ENCODE results near the gene FLOT2. TPM values are rescaled to one million over a fixed set of nuclear protein-coding genes. Genes with fewer than 3 reads are reported as not detected.

Gene FLOT2, protein sequence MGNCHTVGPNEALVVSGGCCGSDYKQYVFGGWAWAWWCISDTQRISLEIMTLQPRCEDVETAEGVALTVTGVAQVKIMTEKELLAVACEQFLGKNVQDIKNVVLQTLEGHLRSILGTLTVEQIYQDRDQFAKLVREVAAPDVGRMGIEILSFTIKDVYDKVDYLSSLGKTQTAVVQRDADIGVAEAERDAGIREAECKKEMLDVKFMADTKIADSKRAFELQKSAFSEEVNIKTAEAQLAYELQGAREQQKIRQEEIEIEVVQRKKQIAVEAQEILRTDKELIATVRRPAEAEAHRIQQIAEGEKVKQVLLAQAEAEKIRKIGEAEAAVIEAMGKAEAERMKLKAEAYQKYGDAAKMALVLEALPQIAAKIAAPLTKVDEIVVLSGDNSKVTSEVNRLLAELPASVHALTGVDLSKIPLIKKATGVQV
- total RNA-seq (10 to 100 TPM; 20.9 to 31.3 TPM), polyA plus RNA-seq (ENCODE audit: insufficient read depth, low read depth, low replicate concordance) (33.2 TPM)
- long read RNA-seq, donor 1, transcript FLOT2-202 (11 exons, 2,618 nt), result major isoform, 14 of 16 reads
- long read RNA-seq, donor 1, partial matches to known transcripts, result 0 of 16 reads
- long read RNA-seq, donor 1, other reads (novel, unspliced or antisense), result 0 of 16 reads
- long read RNA-seq, donor 2, transcript FLOT2-202 (11 exons, 2,618 nt), result major isoform, 6 of 8 reads
- long read RNA-seq, donor 2, partial matches to known transcripts, result 0 of 8 reads
- long read RNA-seq, donor 2, other reads (novel, unspliced or antisense), result 0 of 8 reads

DNA sequence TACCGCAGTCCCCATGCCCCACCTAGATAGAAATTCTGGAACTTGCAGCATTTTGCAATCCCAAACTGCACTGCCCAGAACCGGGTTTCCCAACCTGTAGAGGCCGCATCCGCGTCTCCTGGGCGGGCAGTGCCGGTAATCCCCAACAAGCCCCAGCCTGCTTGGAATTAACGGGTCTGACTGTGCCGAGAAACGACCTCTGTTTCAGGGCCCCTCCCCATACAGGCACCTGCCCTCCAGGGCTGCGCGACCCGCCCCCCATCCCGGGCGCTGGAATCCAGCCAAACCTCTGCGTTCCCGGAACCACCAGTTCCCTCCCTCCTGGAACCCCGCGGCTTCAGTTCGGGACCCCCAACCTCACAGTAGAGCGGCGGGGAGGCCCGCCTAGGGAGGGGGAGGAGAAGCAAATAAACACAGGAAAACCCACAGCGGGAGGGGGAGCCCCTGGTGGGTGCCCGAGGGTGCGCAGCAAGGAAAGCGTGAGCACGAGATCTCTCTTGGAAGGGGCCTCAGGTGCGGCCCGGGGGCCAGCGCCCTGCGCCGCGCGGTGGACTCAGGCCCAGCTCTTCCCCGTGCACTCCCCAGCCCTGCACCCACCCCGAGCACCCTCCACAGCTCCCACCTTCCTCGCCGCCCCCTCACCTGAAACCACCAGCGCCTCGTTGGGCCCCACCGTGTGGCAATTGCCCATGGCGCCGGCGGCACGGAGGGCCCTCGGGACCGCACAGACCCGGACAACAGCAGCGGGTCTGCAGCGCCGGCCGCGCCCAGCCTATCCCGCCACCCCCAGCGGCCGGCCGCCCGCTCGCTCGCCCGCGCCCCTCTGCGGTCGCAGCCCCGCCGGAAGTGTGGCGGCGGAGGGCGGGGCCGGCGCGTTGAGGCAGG, at the start of gene FLOT2:
Gene FLOT2 (minus strand): TSS at position 850 of the 885 bp plus-strand sequence. CDS start 159 bp downstream, at position 691.
- intact Hi-C loops (cut with DNase I; ENCODE audit: low total_unique reads), result no loop called here
- TF ChIP-seq, protein P1, sequence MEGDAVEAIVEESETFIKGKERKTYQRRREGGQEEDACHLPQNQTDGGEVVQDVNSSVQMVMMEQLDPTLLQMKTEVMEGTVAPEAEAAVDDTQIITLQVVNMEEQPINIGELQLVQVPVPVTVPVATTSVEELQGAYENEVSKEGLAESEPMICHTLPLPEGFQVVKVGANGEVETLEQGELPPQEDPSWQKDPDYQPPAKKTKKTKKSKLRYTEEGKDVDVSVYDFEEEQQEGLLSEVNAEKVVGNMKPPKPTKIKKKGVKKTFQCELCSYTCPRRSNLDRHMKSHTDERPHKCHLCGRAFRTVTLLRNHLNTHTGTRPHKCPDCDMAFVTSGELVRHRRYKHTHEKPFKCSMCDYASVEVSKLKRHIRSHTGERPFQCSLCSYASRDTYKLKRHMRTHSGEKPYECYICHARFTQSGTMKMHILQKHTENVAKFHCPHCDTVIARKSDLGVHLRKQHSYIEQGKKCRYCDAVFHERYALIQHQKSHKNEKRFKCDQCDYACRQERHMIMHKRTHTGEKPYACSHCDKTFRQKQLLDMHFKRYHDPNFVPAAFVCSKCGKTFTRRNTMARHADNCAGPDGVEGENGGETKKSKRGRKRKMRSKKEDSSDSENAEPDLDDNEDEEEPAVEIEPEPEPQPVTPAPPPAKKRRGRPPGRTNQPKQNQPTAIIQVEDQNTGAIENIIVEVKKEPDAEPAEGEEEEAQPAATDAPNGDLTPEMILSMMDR (IDR thresholded peaks at IDR 0.05), result peak in 2 of 3 experiments; percentile 9 to 24
- no peak for TF ChIP-seq POLR2A (IDR thresholded peaks at IDR 0.05)
- WGBS, 2 donors, result 0 to 1% methylated on average over 25 to 41 of the region's 73 CpGs
- Histone ChIP-seq H3K4me3 (peak within 1 kb of the TSS; percentile 80 to 81), H3K4me1 (peaks cover 26% of the 10 kb centered on the region), H3K27ac (peak within 1 kb of the TSS; percentile 87 to 91), H3K9me3 (no peaks in the 10 kb centered on the region), H3K36me3 (ENCODE audit: low read depth, missing control alignments) (no peaks in the 10 kb centered on the region), H3K27me3 (no peaks in the 10 kb centered on the region)
- peak; percentile 64 for DNase-seq

DNA sequence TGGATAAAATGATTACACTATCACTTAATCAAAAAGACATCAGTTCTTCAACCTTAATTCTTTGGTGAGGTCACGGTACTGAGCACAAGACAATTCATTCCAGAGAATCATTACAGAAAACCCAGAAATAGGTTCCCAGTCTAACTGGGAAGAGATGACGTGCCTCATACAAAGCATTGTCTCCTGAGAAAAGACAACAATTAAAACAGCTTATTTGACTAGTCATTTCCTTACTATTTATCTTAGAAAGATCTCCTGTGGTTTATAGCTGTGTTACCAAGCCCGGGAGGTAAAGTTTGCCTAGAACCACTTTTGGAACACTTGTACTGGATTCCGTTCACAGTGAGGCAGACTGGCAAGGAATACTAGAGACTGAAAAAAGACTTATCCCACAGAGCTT, 48.7 kb upstream of the FLOT2 start:
- no peak for DNase-seq
- Histone ChIP-seq H3K36me3 (ENCODE audit: low read depth, missing control alignments) (no peaks in the 10 kb centered on the region), H3K9me3 (no peaks in the 10 kb centered on the region), H3K27me3 (no peaks in the 10 kb centered on the region), H3K4me1 (peaks cover 13% of the 10 kb centered on the region), H3K27ac (peak overlapping the region in 1 of 2 donors; percentile 5), H3K4me3 (no peak overlapping the region)
- 53 to 71% methylated on average over 4 of the region's 4 CpGs for WGBS, 2 donors
- intact Hi-C loops (cut with DNase I; ENCODE audit: low total_unique reads), result no loop called here
- TF ChIP-seq POLR2A (IDR thresholded peaks at IDR 0.05), result no peak

DNA sequence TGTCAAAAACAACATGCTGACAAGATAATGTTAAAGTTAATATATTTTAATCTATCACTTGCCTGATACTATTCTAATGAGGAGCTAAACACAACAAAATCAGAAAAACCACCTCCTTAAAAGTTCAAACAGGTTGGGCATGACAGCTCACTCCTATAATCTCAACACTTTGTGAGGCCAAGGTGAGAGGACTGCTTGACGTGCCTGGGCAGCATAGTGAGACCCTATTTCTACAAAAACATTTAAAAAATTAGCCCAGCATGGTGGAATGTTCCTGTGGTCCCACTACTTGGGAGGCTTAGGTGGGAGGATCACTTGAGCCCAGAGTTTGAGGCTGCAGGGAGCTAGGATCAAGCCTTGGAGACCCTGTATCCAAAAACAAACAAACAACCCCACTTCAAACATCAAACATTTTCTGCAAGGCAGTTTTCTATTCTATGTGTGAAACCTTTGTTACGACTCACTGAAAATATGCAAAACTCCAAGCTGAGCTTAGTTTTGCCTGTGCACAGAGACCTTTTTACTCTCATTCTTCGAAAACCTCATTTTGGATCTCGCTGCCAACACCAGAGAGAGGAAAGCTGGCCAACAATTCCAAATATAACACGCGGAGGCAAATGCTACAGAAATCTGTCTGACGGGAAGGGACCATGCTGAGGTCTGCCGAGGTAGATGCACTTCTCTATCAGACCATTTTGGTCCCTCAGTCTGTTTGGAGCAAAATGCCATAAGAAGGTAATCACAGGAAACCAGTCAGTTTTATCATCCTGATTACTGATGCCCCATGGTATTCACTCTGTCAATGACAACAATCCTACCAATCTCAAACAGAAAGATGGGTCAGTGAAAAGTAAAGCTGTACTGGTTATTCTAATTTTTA, 47.6 kb upstream of the FLOT2 start:
- Histone ChIP-seq H3K4me1 (peaks cover 19% of the 10 kb centered on the region), H3K27ac (no peak overlapping the region), H3K36me3 (ENCODE audit: low read depth, missing control alignments) (no peaks in the 10 kb centered on the region), H3K4me3 (no peak overlapping the region), H3K27me3 (no peaks in the 10 kb centered on the region), H3K9me3 (no peaks in the 10 kb centered on the region)
- intact Hi-C loops (cut with DNase I; ENCODE audit: low total_unique reads), result no loop called here
- TF ChIP-seq, protein P1 (IDR thresholded peaks at IDR 0.05), result no peak
- TF ChIP-seq POLR2A (IDR thresholded peaks at IDR 0.05), result no peak
- DNase-seq, result no peak
- 41 to 45% methylated on average over 8 of the region's 8 CpGs for WGBS, 2 donors

DNA sequence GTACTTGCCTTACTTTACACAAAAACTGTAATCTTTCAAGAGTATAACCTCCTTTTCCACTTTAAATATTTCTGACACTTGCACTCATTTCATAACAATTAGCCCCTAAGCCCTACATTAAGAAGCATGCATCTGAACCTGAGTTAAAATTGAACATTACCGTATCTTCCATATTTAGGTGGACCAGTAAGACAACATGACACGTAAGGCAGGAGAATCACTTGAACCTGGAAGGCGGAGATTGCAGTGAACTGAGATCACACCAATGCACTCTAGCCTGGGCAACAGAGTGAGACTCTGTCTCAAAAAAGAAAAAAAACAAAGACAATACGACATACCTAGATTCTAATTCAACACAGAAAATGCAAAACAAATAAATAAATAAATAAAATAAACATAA, 46.8 kb upstream of the FLOT2 start:
- peaks cover 26% of the 10 kb centered on the region for H3K4me1 ChIP-seq
- WGBS, 2 donors, result 66 to 81% methylated on average over 4 of the region's 4 CpGs

More for the DNA sequence above, 46.8 kb upstream of the FLOT2 start:
- intact Hi-C loops (cut with DNase I; ENCODE audit: low total_unique reads), result no loop called here
- Histone ChIP-seq H3K4me3 (no peak overlapping the region), H3K27ac (no peak overlapping the region), H3K9me3 (no peaks in the 10 kb centered on the region), H3K36me3 (ENCODE audit: low read depth, missing control alignments) (no peaks in the 10 kb centered on the region), H3K27me3 (no peaks in the 10 kb centered on the region)
- no peak for TF ChIP-seq POLR2A (IDR thresholded peaks at IDR 0.05)
- TF ChIP-seq, protein P1 (IDR thresholded peaks at IDR 0.05), result no peak
- DNase-seq, result no peak
